GM19467 (cell line): ENCODE measurements around the gene PTTG1.

Experiments used
- ATAC-seq: cut with Tn5 transposase; IDR thresholded peaks from one replicate; pipeline ENCODE4 v1.9.1; 2021; ENCODE audit warnings: mild to moderate bottlenecking, moderate library complexity; ENCODE audit not compliant: unreplicated experiment

PTTG1 gene

DNA sequence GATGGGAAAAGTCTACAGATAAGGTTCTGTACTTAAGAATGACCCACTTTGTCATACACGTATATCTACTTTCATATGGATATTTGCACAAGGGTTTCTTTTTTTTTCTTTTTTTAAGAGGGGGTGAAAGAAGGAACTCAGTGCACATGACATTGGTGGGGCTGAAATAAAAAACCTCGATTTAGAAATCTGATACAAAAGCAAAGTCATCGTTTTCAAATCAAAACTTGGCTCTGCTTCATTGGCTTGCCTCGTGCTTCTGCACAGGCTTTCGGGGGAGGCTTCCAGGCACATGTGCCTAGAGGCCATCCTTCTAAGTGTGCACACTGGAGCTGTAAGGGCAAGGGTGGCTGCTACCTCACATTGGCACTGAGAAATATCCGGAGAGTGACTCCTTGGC is 31.1 kb downstream of the PTTG1 start:
- no peak for ATAC-seq

DNA sequence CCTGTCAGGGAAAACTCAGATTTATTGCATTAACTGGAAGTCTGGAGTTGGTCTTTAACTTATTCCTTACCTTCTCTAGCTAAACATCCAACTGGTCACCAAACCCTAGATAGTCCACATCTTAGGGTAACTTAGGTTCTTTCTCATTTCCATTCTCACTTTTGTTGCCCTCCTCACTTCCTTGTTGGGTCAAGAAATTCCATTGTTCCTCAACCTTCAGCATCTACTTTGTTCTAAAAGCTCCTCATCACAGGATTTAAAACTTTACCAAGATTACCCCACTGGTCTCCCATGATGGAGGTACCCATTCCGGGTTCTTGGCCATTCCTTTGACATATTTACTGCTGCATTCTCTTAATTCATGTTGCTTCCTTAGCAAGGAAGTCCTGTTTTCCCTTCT is 32.1 kb downstream of the PTTG1 start:
- no peak for ATAC-seq

DNA sequence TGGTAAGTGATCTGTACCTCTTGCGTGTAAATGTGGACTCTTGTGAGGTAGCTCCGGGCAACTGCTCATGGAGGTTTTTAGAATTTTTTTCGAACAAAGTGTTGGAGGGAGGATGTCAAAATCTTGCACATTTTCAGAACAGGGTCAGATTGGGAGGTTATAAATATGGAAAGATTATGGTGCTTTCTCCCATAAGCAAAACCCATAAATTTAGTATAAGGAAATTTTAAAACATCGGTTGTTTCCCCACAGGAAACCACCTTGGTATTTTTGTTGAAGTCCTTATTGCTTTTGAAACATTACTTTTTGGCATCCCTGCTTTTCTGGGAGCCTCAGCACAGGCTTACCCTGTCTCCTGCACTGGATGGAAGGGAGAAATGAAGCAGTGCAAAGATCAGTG is 33.9 kb downstream of the PTTG1 start:
- ATAC-seq: no peak

DNA sequence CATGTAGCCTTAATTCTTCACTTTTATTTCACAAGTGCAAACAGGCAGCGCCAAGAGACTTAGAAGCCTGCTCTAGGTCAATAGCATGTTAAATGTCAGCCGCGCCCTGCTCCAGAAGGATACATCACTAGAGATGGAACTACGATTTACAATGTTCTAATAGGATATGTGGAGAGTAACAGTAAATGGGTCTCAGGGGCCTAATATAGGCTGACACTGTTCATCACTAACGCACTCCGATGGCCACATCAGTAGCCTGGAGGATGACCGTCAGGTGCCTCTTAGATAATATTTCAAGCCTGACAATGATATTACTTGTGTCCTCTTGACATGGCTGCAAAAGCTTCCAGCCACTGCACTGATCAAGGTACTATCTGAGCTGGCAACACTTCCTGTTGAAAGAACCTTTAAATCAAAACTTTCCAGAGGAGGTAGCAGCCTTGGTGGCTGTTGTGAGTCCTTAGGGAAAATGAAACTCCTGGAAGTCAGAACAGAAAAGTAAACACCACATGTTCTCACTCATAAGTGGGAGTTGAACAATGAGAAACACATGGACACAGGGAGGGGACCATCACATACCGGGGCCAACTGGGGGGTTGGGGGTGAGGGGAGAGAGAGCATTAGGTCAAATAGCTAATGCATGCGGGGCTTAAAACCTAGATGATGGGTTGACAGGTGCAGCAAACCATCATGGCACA is 35.0 kb downstream of the PTTG1 start:
- ATAC-seq: no peak

DNA sequence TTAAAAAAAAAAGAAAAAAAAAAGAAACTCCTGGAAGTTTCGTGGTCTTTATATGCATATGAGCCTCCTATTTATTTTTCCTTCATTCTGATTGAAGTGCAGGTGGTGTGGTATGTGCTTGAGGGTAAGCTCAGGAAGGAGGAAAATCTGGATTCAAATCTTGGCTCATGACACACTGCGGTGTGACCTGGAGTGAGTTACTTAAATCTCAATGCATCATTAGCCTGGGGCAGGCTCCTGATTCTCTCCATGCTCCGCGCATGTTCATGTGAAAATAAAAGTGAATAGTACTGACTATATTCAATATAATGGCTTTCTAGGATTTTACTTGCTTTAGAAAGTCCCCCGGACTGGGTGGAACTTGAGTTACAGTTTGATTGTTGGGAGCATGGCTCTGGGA is 35.6 kb downstream of the PTTG1 start:
- ATAC-seq: no peak

DNA sequence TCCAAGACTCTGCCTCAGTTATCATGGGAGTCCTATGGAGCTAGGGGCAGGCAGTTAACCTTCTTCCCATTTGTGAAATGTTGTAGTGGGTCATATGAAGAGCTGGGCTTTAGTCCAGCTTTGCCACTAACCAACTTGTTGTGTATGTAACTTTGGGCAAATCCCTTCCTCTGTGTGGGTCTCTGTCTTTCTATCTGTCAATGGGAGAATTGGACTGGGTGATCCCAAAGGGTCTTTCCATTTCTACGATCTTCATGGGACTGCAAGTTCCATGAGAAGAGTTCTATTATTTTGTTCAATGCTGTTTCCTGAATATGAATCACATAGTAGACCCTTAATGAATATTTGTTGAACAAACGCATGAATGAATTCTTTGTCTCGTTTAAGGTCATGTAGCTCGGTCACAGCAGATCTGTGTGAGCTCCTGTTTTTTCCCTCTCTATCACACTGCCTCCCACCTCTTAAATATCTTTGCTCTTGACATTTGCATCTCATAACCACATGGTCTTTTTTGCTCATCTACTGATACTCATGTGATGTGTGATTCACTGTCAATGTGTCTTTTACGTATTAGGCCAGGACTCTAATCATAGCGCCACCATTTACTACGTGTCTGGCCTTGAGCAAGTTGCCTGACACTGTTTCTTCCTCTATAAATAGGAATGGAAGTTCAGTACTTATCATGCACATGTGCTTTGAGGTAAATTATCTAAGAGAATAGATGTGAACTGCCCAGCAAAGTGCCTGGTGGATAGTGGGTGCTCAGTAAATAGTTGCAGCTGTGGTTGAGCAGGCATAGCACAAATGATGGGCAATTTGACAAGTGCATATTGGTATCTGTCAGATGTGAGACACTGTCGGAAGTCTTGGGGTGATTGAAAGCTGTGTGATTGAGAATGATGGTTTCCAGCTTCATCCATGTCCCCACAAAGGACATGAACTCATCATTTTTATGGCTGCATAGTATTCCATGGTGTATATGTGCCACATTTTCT is 37.4 kb downstream of the PTTG1 start:
- ATAC-seq: peak; percentile 49

DNA sequence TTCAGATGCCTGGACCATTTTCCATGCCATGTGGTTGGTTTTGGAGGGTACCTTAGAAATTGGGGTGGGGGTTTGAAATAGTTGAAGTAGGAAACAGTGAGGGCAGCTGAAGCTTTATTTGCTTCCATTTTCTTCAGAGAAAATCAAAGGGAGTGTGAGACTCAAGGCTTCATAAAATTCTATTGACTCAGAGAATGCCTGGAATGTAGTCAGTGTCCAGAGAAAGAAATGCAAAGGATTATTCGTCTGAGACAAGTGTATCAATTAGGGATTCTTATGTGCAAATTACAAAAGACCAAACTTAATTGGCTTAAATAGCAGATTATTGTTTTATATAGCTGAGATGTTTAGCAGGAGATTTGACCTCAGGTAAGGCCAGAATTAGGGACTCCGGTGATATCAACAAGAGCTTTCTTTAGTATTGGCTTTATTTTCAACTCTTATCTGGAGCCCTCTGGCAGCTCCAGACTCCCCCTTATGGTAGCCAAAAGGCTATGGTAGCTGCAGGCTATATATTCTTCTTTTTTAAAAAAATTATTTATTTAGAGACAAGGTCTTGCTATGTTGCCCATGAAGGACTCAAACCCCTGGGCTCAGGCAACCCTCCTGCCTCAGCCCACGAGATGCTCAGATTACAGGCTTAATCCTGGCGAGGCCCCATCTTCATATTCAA is 38.9 kb downstream of the PTTG1 start:
- ATAC-seq: no peak

DNA sequence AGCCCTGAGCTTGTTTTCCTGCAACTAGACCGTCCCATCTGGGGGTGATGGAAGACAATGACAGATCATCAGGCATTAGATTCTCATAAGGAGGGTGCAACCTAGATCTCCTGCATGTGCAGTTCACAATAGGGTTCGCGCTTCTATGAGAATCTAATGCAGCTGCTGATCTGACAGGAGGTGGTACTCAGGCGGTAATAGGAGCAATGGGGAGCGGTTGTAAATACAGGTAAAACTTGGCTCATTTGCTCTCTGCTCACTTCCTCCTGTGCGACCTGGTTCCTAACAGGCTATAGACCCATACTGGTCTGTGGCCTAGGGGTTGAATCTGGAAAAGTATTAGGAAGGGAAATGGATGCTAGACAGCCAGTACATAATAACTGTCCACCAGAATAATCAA is 39.7 kb downstream of the PTTG1 start:
- ATAC-seq: no peak

DNA sequence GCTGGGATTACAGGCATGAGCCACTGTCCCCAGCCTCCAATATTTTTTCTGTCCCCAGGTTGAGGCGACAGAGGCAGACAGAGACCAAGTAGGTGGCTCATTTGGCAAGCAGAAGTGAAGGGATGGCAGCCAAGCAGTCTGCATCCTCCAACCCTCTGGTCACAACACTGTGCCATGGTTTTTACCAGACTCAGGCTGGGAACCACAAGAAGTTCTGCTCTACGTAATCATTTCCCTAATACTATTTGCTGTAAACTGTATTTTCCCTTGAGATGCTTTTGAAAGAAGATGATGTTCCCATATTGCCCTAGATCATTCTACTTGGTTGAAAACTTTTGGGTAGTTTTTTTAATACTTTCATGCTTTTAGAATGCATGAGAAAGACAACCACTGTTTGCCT is 40.5 kb downstream of the PTTG1 start:
- peak; percentile 35 for ATAC-seq

DNA sequence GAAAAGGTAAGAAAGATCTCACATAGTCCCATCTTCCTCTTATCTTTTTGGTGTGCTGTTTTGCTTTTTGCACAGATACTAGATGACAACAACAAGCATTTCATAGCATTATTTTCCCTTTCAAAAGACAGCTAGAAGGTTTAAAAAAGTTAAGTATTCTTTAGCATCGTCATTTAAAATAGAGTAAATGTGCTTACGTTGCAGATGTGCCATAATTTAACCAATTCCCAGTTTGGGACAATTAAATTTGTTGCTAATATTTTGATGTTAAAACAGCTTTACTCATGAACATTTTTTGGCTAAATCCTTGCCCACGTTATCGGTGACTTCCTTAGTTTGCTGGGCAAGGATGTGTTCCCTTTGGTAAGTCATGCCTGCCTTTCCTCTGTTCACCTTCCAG is 41.6 kb downstream of the PTTG1 start:
- no peak for ATAC-seq

DNA sequence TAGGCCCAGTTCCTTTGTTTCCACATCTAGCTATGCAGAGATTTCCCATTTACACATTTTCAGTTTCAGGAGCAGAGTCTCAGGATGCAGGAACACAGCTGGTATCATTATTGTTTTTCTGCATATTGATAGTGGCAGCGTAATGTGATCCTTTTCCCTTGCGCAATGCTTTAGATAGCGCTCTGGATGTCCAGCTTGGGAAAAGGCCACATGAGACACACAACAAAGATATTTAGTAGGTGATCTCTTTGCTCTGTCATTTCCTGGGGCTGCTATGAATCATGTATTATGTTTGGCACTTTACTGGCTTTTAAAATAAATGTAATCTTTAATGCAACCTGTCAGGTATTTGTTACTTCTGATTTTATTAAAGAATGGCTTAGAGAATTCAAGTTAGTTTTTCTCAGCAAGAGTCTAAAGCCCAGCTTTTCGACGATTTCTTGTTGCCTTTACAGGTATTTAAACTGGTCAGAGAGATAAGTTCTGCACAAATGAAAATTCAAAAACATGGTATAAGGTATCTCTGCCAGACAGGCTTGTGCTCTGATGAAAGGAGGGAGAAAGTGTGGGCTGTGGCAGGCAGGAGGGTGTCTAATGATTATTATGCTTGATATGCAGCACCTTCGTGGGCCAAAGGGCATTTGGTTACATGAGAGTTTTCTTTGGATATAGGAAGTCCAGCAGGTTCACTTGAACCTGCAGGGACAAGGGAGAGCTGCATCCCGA is 42.2 kb downstream of the PTTG1 start:
- no peak for ATAC-seq

DNA sequence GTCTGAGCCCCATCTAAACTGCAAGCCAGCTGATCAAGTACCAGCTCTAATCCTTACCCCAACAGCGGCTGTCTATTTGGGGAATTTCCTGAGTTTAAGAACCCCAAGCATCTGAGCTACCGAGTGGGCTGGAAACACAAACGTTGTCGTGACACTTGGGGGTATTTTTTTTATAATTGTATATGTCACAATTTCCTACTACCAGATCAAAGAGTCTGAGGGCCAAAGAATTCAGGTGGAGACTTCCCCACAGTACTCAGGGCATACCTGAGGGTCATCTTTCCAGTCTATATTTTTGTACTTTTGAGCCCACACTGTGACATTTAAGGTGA is 42.8 kb downstream of the PTTG1 start:
- no peak for ATAC-seq

DNA sequence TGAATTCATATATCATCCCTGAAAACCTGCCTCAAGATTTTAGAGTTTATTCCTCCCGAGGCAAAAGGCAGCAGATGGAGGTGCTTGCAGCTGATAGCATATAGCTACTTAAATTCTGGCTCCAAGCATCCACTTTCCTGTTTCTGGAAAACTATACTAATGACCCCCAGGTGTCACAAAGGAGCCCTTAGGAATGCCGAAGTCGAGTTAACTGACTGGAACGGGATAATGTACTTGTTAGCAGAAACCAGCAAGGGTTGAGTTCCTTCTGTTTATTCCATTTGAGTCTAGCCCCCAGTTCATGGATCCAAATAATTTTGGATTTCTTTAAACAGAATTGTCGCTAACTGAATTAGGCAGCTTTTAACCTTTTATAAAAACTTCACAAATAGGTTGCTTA is 44.5 kb downstream of the PTTG1 start:
- ATAC-seq: no peak

DNA sequence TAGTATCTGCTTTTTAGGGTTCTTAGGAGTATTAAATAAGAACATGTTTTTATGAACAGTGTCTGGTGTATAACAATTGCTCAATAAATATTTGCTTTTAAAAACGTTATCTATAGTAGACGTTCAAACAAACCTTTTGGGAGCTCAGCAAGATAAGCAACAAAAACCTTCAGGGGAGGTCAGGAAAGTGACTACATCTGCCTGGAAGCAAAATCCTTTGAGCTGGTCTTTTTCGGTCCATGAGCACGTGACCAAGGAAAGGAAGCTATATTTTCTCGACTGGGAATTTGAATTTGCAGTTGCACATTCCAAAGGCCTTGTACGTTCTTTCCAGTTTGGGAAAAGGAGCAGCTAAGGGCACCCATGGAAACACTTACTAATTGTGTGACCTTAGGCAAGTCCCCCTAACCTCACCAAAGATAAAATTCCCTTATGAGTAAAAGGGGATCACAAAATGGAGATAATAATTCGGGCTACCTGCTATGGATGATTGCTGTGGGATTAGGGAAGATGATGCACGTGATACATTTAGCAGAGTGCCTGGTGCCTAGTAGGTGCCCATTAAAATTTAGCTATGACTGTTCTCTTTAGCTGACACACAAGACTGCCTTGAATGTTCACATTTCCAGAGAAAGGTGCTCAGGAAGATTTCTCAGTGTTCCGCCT is 45.4 kb downstream of the PTTG1 start:
- ATAC-seq: peak; percentile 2

DNA sequence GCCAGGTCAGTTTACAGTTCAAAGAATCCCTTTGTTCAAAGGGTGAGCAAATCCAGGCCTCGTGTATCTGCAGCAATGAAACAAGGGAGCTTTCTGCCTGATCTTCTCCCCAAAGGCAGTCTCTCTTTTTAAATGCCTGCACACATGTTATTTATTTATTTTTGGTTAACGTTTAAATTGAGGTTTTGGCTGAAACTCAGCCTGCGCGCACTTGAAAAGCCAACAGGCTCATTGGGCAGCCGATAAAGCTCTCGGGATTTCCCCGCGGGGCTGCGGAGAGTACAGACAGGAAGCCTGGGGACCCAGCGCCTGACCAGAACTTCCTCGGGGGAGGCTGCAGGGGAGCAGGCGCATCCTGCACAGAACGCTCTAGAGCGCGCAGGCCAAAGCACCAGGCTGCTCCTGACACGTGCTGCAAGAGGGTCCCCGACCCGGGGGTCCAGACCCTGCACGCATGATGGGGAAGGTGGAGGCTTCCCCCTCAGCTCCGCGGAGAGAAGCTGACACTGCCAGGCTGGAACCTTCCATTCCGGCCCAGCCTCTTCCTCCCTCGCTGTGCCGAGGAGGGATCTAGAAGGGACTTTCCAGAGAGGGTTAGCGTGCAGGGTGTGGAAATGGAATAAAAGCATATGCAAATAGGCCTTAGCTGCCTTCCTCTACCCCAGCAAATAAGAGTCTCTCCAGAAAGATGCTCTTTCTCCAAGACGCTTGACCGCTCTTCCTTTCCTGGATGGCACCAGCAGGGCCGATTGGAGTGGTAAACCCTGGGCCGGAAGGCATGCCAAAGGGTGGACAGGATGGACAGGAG is 46.1 kb downstream of the PTTG1 start:
- peak; percentile 95 for ATAC-seq

DNA sequence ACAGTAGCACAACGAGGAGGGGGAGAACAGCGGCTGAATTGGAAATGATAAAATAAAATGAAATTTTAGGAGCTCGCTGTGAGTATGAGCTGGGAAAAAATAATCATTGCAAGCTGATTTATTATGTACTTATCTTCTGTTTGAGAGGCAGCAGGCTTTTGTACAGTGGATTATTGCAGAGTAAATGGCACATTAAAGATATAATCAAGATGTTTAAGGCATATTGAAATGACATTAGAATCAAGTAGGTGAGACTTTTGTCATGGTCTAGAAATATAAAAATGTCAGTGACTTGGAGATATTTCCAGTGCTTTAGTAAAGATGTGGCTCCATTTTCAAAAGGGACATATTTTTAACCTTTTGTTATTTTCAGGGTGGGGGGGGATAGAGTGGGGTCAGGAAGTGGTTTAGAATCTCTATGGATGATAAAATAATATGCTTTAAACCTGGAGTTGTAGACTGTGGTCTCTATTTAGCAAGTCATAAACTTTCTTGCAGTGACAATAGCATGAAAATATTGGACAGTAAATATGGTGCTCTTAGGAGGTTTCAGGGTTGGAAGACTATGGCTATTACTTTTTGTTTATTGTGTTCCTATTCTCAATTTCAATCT is 46.8 kb downstream of the PTTG1 start:
- no peak for ATAC-seq

DNA sequence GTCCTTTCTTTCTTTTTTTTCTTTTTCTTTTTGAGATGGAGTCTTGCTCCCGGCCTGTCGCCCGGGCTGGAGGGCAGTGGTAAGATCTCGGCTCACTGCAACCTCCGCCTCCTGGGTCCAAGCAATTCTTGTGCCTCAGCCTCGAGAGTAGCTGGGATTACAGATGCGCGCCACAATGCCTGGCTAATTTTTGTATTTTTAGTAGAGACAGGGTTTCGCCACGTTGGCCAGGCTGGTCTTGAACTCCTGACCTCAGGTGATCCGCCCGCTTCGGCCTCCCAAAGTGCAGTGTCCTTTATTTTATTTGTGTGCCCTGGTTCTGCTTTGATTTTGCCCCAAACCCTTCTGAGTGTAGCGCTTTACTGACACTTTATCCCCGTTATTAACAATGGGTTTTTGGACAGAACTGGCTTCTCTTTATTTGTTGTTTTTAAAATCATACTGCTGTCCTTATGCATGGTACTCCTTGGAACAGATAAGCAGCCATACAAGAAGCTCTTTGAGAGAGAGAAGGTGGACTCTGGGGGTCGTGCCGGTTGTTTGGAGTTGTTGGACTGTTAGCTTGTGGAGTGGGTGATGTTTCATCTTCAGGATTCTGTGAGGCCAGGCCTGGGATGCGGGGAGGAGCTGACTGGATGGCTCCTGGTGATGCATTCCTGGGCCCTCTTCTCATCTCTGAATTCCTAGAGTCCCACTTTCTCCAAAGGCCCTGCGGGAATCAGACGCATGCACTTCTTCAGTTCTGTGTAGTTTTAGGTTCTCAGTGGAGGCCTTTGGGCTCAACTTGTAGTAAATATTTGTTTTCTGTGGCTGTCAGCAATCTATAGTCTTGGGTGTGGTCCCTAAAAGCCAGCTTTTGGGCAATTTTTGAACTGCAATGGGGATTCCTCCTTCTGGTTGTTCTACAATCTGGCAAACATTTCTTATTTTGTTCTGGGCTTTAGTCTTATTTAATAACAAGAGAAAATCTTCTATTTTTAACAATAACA is 47.8 kb downstream of the PTTG1 start:
- ATAC-seq: no peak
